Raji (cell line): ENCODE measurements around the gene HRH2.

ENCODE experiments used
- POLR2A ChIP-seq: IDR thresholded peaks from 2 replicates; pipeline ENCODE4 v1.6.1; 2011; ENCODE audit warnings: low read depth, low read length, control low read depth; ENCODE audit not compliant: insufficient read depth

The HRH2 gene

GRCh38 chr5:175695161-175696126 is 37.6 kb downstream of the HRH2 start:
- TF ChIP-seq POLR2A, result no peak

- no peak for TF ChIP-seq POLR2A
Measured at GRCh38 chr5:175696139-175696854, 38.4 kb downstream of the HRH2 start.

- no peak for TF ChIP-seq POLR2A
Measured at GRCh38 chr5:175696855-175697198, 39.0 kb downstream of the HRH2 start.

DNA sequence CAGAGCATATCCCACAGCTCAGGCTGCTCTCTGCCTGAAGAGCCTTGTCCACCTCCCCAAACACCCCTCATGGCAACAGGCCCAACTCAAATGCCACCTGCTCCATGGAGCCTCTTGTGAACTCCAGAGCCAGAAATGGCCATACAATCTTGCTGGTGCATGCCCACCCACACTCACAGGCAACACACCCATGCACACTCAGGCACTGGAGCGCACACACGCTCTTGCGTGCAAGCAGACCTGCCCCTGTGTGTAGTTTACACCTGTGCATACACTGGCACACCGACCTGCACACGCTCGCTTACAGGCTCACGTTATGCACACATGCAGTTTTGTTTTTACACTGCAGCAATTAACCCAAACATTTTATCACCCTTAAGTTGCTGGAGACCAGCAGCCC is 40.0 kb downstream of the HRH2 start:
- TF ChIP-seq POLR2A, result no peak

DNA sequence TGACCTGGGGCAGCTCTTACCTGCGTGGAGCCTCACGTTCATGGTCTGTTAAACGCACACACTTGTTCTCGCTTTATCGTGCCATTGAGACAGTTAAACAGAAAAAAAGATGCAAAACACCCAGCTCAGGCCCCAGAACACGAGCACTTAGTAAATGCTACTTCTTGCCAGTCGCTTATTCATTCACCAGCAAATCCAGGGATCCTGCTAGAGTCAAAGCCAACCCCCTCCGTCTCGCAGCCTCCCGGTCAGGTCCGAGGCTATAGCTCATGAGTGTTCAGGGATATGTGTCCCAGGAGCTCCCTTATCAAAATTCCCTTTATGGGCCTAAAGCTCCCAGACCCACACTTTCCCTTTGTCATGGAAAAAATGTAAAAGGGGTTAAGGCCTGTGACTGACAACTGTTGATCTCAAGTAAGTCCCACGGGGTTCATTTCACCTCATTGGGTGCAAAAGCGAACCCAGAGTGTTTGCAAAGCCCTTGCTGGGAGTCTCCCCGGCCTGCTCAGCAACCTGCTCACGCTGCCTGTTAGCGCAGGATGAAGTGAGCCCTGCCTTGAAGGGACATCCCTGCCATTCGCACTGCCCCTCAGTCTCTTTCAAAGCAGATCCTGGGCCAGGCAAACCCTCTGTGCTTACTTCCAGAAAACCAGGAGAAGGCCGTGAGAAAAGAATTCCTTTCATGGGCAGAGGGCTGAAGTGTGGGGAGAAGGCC is 40.7 kb downstream of the HRH2 start:
- no peak for TF ChIP-seq POLR2A

DNA sequence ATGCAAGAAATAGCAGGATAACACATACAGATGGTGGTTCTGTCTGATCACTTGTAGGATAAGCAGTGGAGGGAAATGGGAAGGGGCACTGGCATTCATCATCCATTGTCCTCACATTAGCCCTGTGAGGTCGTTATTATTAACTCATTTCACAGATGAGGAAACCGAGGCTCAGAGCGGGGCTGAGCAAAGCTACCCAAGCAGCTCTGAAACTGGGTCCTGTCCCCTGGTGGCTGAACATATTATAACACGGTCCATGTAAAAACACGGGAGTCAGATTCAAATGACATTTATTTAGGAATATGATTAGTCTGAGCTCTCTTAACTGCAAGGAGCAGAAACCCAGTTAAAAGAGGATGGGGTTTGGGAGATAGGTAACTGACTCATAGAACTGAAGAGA is 43.1 kb downstream of the HRH2 start:
- TF ChIP-seq POLR2A, result no peak

DNA sequence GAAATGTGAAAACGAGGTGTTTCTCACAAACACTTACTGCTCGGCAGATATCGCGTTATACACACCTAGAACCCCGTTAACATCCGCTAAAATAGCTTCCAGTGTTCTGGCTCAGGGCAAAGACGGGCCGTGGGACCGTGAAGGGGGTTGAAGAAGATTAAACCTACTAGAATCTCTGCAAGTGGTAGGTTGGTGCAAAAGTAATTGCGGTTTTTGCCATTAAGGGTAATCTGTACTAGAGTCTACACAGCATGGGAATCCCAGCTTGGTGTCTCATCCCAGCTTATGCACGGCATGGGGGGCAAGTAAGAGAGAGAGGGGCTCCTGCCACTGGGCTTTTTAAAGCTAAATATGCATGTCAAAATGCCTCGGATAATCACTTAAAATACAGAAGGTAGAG is 43.9 kb downstream of the HRH2 start:
- no peak for TF ChIP-seq POLR2A

- TF ChIP-seq POLR2A, result no peak
Measured at GRCh38 chr5:175706499-175706898, 48.6 kb downstream of the HRH2 start.

- no peak for TF ChIP-seq POLR2A
Measured at GRCh38 chr5:175707751-175708375, 50.0 kb downstream of the HRH2 start.

DNA sequence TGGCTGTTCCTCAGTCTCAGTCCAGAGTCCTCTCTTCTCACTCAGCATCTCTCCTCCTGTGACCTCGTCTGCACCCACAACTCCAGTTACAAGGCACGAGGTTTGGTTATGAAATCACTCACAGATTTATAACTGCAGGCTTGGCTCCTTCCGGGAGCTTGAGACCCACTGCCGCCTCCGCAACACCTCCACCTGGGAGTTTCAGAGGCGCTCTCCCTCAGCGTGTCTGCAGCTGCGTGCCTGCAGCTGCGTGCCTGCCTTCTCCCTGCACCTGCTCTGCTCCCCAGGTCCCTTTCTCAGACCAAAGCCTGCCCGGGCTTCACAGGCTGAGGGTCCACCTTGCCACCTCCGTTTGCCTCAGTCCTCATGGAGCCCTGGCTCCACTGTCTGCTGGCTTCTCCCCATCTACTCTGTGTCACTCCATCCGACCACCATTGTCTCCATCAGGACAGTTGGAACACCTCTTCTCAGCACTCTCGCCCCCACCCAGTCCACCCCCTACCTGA is 51.5 kb downstream of the HRH2 start:
- TF ChIP-seq POLR2A, result no peak

DNA sequence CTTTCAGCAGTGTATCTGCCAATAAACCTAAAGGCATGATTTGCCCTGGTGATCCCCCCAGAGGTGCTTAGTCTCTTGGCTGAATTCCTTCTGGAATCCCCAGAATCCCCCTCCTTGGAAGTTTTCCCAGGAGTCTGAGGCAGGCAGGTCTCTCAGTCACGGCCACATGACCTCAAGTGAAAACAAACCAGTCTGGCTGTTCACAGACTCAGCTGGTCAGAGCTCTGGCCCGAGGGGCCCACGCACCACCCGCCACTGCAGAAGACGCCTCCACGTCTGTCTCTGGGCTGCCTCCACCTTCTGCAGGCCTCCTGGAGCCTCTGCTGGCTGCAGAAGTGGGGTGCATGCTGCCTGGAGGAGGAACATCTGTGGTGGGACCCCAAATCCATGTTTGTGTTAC is 52.5 kb downstream of the HRH2 start:
- TF ChIP-seq POLR2A, result no peak

- TF ChIP-seq POLR2A, result no peak
Measured at GRCh38 chr5:175711031-175711430, 53.2 kb downstream of the HRH2 start.

- no peak for TF ChIP-seq POLR2A
Measured at GRCh38 chr5:175711472-175712312, 53.8 kb downstream of the HRH2 start.

GRCh38 chr5:175712313-175712680 is 54.4 kb downstream of the HRH2 start:
- TF ChIP-seq POLR2A, result no peak

DNA sequence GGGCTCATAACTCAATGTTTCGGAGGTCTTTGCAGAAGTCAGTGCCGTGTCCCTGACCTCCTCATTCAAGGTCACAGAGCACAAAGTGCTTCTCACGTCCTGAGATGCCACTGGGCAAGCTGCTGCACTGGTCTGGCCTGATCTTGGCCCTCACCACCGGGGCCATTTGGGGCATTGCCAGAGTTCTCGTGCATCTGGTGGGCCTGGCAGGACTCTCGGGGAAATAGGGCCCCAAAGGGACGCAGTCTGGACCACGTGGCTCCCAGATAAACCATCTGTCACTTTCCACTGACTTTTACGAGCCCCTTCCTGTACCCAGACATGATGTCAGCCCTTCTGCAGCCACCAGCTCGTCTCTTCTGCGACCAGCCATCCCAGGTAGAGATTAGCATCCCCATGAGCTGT is 54.8 kb downstream of the HRH2 start:
- TF ChIP-seq POLR2A, result no peak

DNA sequence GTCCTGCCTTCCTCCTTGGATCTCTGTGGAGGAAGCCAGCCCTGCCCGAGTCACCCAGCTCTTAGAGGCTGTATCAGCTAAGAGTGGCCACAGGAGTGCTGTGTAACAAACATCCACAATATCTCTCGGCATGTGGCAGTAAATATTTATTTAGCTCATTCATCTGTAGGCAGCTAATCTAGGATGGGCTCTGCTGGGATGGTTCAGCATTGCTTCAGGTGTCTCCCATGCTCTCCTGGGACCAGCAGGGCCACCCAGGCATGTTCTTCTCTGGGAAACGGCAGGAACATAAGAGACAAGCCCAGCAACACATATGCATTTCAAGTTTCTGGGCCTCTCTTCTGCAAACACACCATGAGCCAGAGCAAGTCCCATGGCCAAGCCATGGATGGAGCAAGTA is 56.1 kb downstream of the HRH2 start:
- no peak for TF ChIP-seq POLR2A
